ENCODE results near the gene HSD17B14. TPM values are rescaled to one million over a fixed set of nuclear protein-coding genes. Genes with fewer than 3 reads are reported as not detected.
A peak's percentile ranks its signal among the peaks of the same experiment; 100 is the strongest.
"Not testable (repeated sequence)": the region's sequence is repeated elsewhere in the genome, so short reads cannot be mapped to it uniquely, and the experiment has no call there.

HSD17B14 gene
- total RNA-seq (2014; rRNA removed; shearing (Covaris generic)), result not detected in 2 replicates

DNA sequence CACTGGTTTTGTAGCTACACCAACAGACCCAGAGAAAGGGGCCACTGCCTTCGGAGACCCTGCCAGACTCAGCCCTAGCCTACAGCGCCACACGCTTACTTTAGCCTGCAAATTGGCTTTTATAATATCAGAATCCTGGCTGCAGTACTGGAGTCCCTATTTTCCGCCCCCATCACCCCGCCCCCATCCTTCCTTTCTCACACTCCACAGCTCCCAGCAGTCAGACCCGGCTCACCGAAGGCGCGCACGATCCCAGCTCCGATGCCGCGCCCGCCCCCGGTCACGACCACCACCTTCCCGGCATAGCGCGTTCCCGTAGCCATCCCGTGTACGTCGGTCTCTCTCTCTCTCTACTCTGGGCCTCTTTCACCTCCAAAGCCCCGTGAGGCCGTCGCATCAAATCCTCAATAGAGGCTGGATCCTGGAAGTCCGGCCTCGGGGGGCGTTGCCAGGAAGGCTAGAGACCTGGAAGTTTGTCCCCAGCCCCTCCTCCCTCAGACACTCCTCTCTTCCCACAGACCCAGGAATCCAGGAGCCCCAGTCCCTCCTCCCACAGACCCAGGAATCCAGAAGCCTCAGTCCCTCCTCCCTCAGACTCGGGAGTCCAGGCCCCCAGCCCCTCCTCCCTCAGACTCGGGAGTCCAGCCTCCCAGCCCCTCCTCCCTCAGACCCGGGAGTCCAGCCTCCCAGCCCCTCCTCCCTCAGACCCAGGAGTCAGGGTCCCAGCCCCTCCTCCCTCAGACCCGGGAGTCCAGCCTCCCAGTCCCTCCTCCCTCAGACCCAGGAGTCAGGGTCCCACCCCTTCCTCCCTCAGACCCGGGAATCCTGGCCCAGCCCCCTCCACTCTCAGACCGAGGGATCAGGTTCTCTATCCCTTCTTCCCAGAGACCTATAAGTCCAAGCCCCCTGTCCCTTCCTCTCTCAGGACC is at the start of gene HSD17B14:
Gene HSD17B14 (minus strand): TSS at position 403 of the 929 bp plus-strand sequence. CDS start 80 bp downstream, at position 323.
- no peak for DNase-seq (ENCODE audit: low spot score)

- DNase-seq (ENCODE audit: low spot score), result no peak
Observed at GRCh38 chr19:48883726-48884125, 47.4 kb upstream of the HSD17B14 start.

- no peak for DNase-seq (ENCODE audit: low spot score)
Observed at GRCh38 chr19:48881741-48882657, 45.7 kb upstream of the HSD17B14 start.

- not testable (repeated sequence) for DNase-seq (ENCODE audit: low spot score)
Observed at GRCh38 chr19:48879696-48880095, 43.4 kb upstream of the HSD17B14 start.

DNA sequence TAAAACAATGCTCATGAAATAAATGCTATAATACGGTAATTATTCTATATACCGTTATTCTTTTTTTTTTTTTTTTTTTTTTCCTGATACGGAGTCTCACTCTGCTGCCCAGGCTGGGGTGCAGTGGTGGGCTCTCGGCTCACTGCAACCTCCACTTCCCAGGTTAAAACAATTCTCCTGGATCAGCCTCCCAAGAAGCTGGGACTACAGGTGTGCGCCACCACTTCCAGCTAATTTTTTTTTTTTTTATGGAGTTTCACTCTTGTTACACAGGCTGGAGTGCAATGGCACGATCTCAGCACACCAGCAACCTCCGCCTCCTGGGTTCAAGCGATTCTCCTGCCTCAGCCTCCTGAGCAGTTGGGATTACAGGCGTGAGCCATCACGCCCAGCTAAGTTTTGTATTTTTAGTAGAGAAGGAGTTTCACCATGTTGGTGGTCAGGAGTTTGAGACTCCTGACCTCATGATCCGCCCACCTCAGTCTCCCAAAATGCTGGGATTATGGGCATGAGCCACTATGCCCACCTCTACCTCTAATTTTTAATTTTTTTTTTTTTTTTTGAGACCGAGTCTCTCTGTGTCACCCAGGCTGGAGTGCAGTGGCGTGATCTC is 42.8 kb upstream of the HSD17B14 start:
- DNase-seq (ENCODE audit: low spot score), result no peak

- DNase-seq (ENCODE audit: low spot score), result no peak
Observed at GRCh38 chr19:48878196-48879024, 42.1 kb upstream of the HSD17B14 start.

DNA sequence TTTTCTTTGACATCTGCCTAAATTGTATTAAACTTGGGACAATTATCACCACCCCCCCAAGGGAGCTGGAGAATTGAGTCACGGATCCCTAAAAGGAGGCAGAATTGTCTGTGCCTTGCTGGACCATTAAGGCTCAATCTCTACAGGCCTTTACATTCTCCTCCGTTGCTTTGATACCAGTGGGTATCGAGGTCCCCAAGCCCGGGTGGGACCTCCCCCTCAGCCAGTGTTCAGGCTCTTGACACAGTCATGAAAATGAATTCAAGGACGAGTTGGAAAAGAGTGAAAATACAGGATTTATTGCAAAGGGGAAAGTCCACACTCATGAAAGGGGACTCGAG is 41.5 kb upstream of the HSD17B14 start:
- no peak for DNase-seq (ENCODE audit: low spot score)

DNA sequence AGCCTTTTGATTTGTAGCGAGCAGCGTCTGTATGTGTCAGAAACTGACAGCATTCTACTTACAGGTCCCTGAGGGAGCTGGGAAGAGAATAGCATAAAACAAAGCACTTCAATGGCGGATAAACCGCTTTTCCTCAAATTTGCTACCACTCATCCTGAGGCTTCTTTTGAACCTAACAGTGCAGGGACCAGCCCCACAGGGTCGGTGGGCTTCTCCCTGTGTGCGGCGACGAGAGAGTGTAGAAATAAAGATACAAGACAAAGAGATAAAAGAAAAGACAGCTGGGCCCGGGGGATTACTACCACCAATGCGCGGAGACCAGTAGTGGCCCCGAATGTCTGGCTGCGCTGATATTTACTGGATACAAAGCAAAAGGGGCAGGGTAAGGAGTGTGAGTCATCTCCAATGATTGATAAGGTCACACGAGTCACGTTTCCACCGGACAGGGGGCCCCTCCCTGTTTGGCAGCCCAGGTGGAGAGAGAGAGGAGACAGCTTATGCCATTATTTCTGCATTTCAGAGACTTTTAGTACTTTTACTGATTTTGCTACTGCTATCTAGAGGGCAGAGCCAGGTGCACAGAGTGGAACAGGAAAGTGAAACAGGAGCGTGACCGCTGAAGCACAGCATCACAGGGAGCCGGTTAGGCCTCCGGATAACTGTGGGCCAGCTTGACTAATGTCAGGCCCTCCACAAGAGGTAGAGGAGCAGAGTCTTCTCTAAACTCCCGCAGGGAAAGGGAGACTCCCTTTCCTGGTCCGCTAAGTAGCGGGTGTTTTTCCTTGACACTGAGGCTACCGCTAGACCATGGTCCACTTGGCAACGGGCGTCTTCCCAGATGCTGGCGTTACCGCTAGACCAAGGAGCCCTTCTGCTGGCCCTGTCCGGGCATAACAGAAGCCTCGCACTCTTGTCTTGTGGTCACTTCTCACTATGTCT is 40.0 kb upstream of the HSD17B14 start:
- DNase-seq (ENCODE audit: low spot score), result not testable (repeated sequence)

GRCh38 chr19:48874303-48875135 is 38.2 kb upstream of the HSD17B14 start:
- no peak for DNase-seq (ENCODE audit: low spot score)

DNA sequence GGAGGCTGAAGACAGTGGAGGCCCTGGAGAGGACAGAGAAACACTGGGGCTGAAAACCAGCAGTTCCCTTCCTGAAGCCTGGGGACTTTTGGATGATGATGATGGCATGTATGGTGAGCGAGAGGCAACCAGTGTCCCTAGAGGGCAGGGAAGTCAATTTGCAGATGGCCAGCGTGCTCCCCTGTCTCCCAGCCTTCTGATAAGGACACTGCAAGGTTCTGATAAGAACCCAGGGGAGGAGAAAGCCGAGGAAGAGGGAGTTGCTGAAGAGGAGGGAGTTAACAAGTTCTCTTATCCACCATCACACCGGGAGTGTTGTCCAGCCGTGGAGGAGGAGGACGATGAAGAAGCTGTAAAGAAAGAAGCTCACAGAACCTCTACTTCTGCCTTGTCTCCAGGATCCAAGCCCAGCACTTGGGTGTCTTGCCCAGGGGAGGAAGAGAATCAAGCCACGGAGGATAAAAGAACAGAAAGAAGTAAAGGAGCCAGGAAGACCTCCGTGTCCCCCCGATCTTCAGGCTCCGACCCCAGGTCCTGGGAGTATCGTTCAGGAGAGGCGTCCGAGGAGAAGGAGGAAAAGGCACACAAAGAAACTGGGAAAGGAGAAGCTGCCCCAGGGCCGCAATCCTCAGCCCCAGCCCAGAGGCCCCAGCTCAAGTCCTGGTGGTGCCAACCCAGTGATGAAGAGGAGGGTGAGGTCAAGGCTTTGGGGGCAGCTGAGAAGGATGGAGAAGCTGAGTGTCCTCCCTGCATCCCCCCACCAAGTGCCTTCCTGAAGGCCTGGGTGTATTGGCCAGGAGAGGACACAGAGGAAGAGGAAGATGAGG is 37.4 kb upstream of the HSD17B14 start:
- DNase-seq (ENCODE audit: low spot score), result no peak

DNA sequence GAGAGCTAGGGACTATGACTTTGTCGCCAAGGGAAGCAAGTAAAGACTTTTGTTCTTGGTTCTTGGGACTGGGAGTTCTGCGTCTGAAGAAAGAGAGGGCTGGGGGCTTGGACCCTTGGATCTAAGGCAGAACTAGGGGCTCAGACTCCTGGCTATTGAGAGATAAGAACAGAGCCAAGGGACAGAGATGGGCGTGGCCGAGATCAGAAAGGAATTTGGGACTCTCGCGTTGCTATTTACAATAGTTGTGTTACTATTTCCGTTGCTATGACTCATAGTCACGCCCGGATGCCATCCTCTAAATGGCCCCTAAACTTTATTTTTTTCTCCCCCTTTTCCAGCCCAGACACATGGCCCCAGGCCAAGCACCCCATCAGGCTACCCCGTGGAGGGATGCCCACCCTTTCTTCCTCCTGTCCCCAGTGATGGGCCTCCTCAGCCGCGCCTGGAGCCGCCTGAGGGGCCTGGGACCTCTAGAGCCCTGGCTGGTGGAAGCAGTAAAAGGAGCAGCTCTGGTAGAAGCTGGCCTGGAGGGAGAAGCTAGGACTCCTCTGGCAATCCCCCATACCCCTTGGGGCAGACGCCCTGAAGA is 36.7 kb upstream of the HSD17B14 start:
- peak; percentile 97 for DNase-seq (ENCODE audit: low spot score)

- peak; percentile 98 for DNase-seq (ENCODE audit: low spot score)
Observed at GRCh38 chr19:48872182-48872883, 36.0 kb upstream of the HSD17B14 start, which contains the start of gene PPP1R15A. Gene PPP1R15A, plus strand, starts transcription at chr19:48872421. Its CDS starts 813 bp downstream, at chr19:48873234.

DNA sequence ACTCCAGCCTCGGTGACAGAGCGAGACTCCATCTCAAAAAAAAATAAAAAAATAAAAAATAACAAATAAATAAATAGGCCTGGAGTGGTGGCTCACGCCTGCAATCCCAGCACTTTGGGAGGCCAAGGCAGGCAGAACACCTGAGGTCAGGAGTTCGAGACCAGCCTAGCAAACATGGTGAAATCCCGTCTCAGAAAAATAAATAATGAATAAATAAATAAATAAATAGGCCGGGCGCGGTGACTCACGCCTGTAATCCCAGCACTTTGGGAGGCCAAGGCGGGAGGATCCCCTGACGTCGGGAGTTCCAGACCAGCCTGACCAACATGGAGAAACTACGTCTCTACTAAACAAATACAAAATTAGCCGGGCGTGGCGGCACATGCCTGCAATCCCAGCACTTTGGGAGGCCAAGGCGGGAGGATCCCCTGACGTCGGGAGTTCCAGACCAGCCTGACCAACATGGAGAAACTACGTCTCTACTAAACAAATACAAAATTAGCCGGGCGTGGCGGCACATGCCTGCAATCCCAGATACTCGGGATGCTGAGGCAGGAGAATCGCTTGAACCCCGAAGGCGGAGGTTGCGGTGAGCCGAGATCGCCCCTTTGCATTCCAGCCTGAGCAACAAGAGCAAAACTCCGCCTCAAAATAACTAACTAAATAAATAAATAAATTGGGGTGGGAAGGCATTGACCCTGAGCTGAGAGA is 35.3 kb upstream of the HSD17B14 start:
- not testable (repeated sequence) for DNase-seq (ENCODE audit: low spot score)

DNA sequence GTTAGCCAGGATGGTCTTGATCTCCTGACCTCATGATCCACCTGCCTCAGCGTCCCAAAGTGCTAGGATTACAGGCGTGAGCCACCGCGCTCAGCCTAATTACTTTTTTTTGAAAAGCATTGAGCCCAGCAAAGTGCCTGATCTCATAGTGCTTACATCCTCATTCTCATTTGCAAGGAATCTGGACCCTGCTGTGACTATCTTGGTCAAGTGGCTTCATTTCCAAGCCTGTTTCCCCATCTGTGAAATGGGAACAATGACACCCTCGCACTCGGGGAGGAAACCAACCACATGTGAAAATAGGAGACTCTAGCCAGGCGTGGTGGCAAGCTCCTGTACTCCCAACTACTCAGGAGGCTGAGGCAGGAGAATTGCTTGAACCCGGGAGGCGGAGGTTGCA is 33.8 kb upstream of the HSD17B14 start:
- no peak for DNase-seq (ENCODE audit: low spot score)

DNA sequence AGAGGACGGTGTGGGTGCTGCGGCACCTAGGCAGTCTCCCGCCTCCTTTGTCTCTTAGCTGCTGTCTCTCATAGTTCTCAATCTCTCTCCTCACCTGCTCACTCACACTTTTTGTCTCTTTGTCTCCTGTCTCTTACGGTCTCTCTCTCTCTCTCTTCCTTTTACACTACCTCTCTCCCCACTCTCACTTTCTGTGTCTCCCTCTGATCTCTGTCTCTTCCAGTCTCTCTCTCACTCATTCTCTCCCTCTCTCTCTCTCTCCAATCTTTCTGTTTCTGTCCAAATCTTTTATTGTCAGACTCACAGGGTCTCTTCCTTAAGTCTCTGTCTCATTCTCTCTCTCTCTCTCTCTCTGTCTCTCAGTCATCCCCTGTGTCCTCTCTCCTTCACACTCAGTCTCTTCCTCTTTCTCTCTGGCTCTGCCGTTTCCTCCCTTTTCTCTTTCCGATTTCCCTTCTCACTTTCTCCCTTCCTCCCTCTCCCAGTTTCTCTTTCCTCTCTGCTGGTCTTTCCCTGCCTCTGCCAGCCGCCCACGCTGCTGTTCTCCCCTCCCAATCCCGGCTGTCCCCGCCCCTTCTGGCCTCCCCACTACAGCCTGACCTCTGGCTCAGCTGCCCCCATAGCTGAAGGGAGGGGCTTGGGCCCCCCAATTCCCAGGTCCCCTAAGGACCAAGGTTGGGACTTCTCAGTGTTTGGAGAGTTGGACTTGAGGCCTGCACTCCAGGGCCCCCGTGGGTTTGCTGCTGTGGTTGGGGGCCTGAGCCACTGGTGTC is 32.0 kb upstream of the HSD17B14 start, which contains the start of gene PLEKHA4:
Gene PLEKHA4 (minus strand): TSS at position 504 of the 773 bp plus-strand sequence. CDS start 997 bp downstream, outside the sequence.
- peak; percentile 59 for DNase-seq (ENCODE audit: low spot score)

All from H4 (cell line).